Uterus (tissue), 4 donors: Measurements from ENCODE around the gene BNIP1. TPM values are rescaled to one million over a fixed set of nuclear protein-coding genes. Genes with fewer than 3 reads are reported as not detected.
"Not testable (repeated sequence)": the region's sequence is repeated elsewhere in the genome, so short reads cannot be mapped to it uniquely, and the experiment has no call there.

ENCODE experiments used
- DNase-seq, 2 donors: peaks; one replicate each; pipeline ENCODE4 v3.0.0-alpha.2; 2019 to 2020
- H3K27ac ChIP-seq, 2 donors: fragments of 200-600 bp; sonication (generic); 1 replicate in 1 of 2; 2 replicates in 1 of 2; pipeline ENCODE4 v1.5.1; 2016 to 2018
- H3K27me3 ChIP-seq, 2 donors: fragments of 200-600 bp; sonication (generic); one replicate each; pipeline ENCODE4 v1.5.1; 2018 to 2019; ENCODE audit warnings: control low read depth in 1 of 2
- H3K36me3 ChIP-seq, 2 donors: fragments of 200-600 bp; sonication (generic); one replicate each; pipeline ENCODE4 v1.5.1; 2019; ENCODE audit warnings: control low read depth in 1 of 2
- H3K4me1 ChIP-seq, 2 donors: fragments of 200-600 bp; sonication (generic); one replicate each; pipeline ENCODE4 v1.5.1; 2018 to 2019; ENCODE audit warnings: control low read depth in 1 of 2
- H3K4me3 ChIP-seq, 2 donors: fragments of 200-600 bp; sonication (generic); 1 replicate in 1 of 2; 2 replicates in 1 of 2; pipeline ENCODE4 v1.5.1; 2018 to 2019; ENCODE audit warnings: mild to moderate bottlenecking in 1 of 2
- H3K9me3 ChIP-seq, 2 donors: fragments of 200-600 bp; sonication (generic); one replicate each; pipeline ENCODE4 v1.5.1; 2019; ENCODE audit warnings: control low read depth in 1 of 2
- CTCF ChIP-seq, 4 experiments: fragments of 200-600 bp in 2 of 4; fragments of 450-650 bp in 2 of 4; sonication (generic) in 2 of 4; IDR thresholded peaks; one replicate each; pipeline ENCODE4 v1.5.1; 2016 to 2019; ENCODE audit warnings: antibody characterized with exemption in 4 of 4, mild to moderate bottlenecking in 2 of 4, moderate library complexity in 1 of 4
- POLR2A ChIP-seq, 2 donors: fragments of 450-650 bp; IDR thresholded peaks; one replicate each; pipeline ENCODE4 v1.6.1; 2016; ENCODE audit warnings: antibody characterized with exemption in 2 of 2, mild to moderate bottlenecking in 1 of 2, moderate library complexity in 1 of 2
- intact Hi-C: fragments of 100-400 bp; cut with DNase I; formaldehyde crosslinking; loops from one replicate; pipeline ENCODE4 v1.15.1; 2023; ENCODE audit warnings: low total_unique reads
- total RNA-seq, 4 donors: library from RNA; depleted of rRNA in 3 of 4; stranded (reverse); fragments of >200 nt in 3 of 4; gene quantifications; one replicate each; pipeline versions ENCODE4 v1.1.0 to v1.2.4, GENCODE V29; 2014 to 2023
- donor health status: DM: yes; HTN: yes; CAD: no.

Gene BNIP1
- total RNA-seq, 4 donors from 2014 or later = 9.8 to 23.9 (median 12.0) TPM; not detected in 1

GRCh38 chr5:173108914-173109313, 35.4 kb upstream of the BNIP1 start:
- no peaks in the 10 kb centered on the region for H3K27me3 ChIP-seq
- no peaks in the 10 kb centered on the region for H3K9me3 ChIP-seq
- TF ChIP-seq CTCF (IDR thresholded peaks at IDR 0.05) (no peak), POLR2A (IDR thresholded peaks at IDR 0.05) (no peak)
- no peak overlapping the region for H3K4me3 ChIP-seq
- no peaks in the 10 kb centered on the region for H3K36me3 ChIP-seq
- no peaks in the 10 kb centered on the region for H3K4me1 ChIP-seq
- DNase-seq = no peak
- intact Hi-C loops = no loop called here
- no peak overlapping the region for H3K27ac ChIP-seq

- no peak for DNase-seq
- H3K4me3 ChIP-seq = no peak overlapping the region
- TF ChIP-seq CTCF (IDR thresholded peaks at IDR 0.05) (no peak), POLR2A (IDR thresholded peaks at IDR 0.05) (no peak)
- H3K36me3 ChIP-seq = no peaks in the 10 kb centered on the region
- H3K4me1 ChIP-seq = no peaks in the 10 kb centered on the region
- H3K27me3 ChIP-seq = no peaks in the 10 kb centered on the region
- no peak overlapping the region for H3K27ac ChIP-seq
- intact Hi-C loops = no loop called here
- peaks cover 0 to 4% of the 10 kb centered on the region in 2 donors for H3K9me3 ChIP-seq
Measured at GRCh38 chr5:173114536-173114935, 29.8 kb upstream of the BNIP1 start.

- no peaks in the 10 kb centered on the region for H3K27me3 ChIP-seq
- DNase-seq = no peak
Measured at GRCh38 chr5:173119719-173120118, 24.6 kb upstream of the BNIP1 start.

GRCh38 chr5:173123416-173123815, 20.9 kb upstream of the BNIP1 start:
- Histone ChIP-seq H3K4me1 (no peaks in the 10 kb centered on the region), H3K36me3 (no peaks in the 10 kb centered on the region), H3K4me3 (no peak overlapping the region), H3K27ac (no peak overlapping the region), H3K27me3 (no peaks in the 10 kb centered on the region), H3K9me3 (peaks cover 0 to 9% of the 10 kb centered on the region in 2 donors)
- TF ChIP-seq POLR2A (IDR thresholded peaks at IDR 0.05) (no peak), CTCF (IDR thresholded peaks at IDR 0.05) (no peak)
- intact Hi-C loops = no loop called here
- DNase-seq = no peak

More at GRCh38 chr5:173119719-173120118, 24.6 kb upstream of the BNIP1 start:
- Histone ChIP-seq H3K27ac (no peak overlapping the region), H3K9me3 (peaks cover 0 to 9% of the 10 kb centered on the region in 2 donors), H3K4me1 (no peaks in the 10 kb centered on the region), H3K4me3 (no peak overlapping the region), H3K36me3 (no peaks in the 10 kb centered on the region)
- intact Hi-C loops = no loop called here
- no peak for TF ChIP-seq CTCF (IDR thresholded peaks at IDR 0.05)
- no peak for TF ChIP-seq POLR2A (IDR thresholded peaks at IDR 0.05)

- H3K36me3 ChIP-seq, DNase-seq, intact Hi-C loops, H3K27me3 ChIP-seq, H3K27ac ChIP-seq, H3K4me1 ChIP-seq, H3K9me3 ChIP-seq, H3K4me3 ChIP-seq: not testable (repeated sequence)
Measured at GRCh38 chr5:173132166-173132565, 12.2 kb upstream of the BNIP1 start.

GRCh38 chr5:173138707-173139106, 5.6 kb upstream of the BNIP1 start:
- Histone ChIP-seq H3K27me3 (no peaks in the 10 kb centered on the region), H3K9me3 (no peaks in the 10 kb centered on the region), H3K4me3 (no peak overlapping the region), H3K4me1 (no peaks in the 10 kb centered on the region), H3K36me3 (no peaks in the 10 kb centered on the region), H3K27ac (no peak overlapping the region)
- TF ChIP-seq CTCF (IDR thresholded peaks at IDR 0.05) (no peak), POLR2A (IDR thresholded peaks at IDR 0.05) (no peak)
- no peak for DNase-seq
- intact Hi-C loops = no loop called here
